ENCODE data around the gene LAMB1. TPM values are rescaled to one million over a fixed set of nuclear protein-coding genes. Genes with fewer than 3 reads are reported as not detected.

LAMB1 gene
- total and polyA plus RNA-seq, 2 of the 13 experiments (the other 11 are each of a cell fraction or from before 2014, with no cell fraction given) = 109 to 124 TPM

DNA sequence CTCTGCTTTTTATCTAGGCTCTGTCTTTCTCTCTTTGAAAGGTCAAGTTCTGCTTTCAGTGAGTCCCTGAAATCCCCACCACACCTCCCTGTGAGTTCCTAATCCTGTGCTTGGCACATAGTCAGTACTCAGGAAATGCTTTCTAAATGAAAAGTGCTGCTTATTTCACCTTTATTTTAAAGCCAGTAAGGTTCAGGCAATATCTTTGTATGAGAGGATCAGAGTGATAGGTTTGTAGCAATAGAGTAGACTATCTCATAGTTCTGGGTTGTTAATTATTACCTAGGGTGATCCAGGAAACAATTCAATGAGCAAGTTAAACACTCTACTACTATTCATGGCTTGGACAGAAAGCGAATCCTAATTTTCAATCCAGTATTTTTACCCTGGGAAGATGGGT, 7.4 kb upstream of the LAMB1 start (continued):
- TF ChIP-seq, protein P1, sequence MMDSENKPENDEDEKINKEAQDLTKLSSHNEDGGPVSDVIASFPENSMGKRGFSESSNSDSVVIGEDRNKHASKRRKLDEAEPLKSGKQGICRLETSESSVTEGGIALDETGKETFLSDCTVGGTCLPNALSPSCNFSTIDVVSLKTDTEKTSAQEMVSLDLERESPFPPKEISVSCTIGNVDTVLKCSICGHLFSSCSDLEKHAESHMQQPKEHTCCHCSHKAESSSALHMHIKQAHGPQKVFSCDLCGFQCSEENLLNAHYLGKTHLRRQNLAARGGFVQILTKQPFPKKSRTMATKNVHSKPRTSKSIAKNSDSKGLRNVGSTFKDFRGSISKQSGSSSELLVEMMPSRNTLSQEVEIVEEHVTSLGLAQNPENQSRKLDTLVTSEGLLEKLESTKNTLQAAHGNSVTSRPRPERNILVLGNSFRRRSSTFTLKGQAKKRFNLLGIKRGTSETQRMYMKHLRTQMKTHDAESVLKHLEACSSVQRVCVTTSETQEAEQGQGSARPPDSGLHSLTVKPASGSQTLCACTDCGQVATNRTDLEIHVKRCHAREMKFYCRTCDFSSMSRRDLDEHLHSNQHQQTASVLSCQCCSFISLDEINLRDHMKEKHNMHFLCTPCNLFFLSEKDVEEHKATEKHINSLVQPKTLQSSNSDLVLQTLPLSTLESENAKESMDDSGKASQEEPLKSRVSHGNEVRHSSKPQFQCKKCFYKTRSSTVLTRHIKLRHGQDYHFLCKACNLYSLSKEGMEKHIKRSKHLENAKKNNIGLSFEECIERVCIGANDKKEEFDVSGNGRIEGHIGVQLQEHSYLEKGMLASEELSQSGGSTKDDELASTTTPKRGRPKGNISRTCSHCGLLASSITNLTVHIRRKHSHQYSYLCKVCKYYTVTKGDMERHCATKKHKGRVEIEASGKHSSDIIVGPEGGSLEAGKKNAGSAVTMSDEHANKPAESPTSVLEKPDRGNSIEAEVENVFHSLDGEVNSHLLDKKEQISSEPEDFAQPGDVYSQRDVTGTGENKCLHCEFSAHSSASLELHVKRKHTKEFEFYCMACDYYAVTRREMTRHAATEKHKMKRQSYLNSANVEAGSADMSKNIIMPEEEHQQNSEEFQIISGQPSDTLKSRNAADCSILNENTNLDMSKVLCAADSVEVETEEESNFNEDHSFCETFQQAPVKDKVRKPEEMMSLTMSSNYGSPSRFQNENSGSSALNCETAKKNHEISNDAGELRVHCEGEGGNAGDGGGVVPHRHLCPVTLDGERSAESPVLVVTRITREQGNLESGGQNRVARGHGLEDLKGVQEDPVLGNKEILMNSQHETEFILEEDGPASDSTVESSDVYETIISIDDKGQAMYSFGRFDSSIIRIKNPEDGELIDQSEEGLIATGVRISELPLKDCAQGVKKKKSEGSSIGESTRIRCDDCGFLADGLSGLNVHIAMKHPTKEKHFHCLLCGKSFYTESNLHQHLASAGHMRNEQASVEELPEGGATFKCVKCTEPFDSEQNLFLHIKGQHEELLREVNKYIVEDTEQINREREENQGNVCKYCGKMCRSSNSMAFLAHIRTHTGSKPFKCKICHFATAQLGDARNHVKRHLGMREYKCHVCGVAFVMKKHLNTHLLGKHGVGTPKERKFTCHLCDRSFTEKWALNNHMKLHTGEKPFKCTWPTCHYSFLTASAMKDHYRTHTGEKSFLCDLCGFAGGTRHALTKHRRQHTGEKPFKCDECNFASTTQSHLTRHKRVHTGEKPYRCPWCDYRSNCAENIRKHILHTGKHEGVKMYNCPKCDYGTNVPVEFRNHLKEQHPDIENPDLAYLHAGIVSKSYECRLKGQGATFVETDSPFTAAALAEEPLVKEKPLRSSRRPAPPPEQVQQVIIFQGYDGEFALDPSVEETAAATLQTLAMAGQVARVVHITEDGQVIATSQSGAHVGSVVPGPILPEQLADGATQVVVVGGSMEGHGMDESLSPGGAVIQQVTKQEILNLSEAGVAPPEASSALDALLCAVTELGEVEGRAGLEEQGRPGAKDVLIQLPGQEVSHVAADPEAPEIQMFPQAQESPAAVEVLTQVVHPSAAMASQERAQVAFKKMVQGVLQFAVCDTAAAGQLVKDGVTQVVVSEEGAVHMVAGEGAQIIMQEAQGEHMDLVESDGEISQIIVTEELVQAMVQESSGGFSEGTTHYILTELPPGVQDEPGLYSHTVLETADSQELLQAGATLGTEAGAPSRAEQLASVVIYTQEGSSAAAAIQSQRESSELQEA (CRISPR knock-in tag; IDR thresholded peaks at IDR 0.05; ENCODE audit: not compliant biosample characterization) = no peak
- 0 out of 2 replicates have a peak, but pooled peaks have one; percentile 9 for TF ChIP-seq PPARG (CRISPR knock-in tag; conservative IDR thresholded peaks at IDR 0.05)
- TF ChIP-seq ZNF317 (CRISPR knock-in tag; IDR thresholded peaks at IDR 0.05) = no peak
- no peak for TF ChIP-seq ZNF251 (CRISPR knock-in tag; IDR thresholded peaks at IDR 0.05)
- TF ChIP-seq HNRNPUL1 (IDR thresholded peaks at IDR 0.05; ENCODE audit: low read depth, low read length) = peak; percentile 89
- TF ChIP-seq SALL2 (CRISPR knock-in tag; IDR thresholded peaks at IDR 0.05) = no peak
- TF ChIP-seq MYC (CRISPR knock-in tag; IDR thresholded peaks at IDR 0.05; ENCODE audit: borderline replicate concordance) = no peak
- no peak for TF ChIP-seq ZNF205 (CRISPR knock-in tag; IDR thresholded peaks at IDR 0.05)
- no peak for TF ChIP-seq CHD4 (IDR thresholded peaks at IDR 0.05; ENCODE audit: borderline replicate concordance, low read length)
- no peak for TF ChIP-seq HBP1 (CRISPR knock-in tag; IDR thresholded peaks at IDR 0.05; ENCODE audit: low read depth)
- no peak for TF ChIP-seq SIN3A (IDR thresholded peaks at IDR 0.05; ENCODE audit: borderline replicate concordance, low read depth, low read length)
- no peak for TF ChIP-seq TCF7 (IDR thresholded peaks at IDR 0.05; ENCODE audit: low read depth)
- no peak for TF ChIP-seq ZIK1 (CRISPR knock-in tag; IDR thresholded peaks at IDR 0.05; ENCODE audit: borderline replicate concordance, low read depth)
- no peak for TF ChIP-seq ZNF580 (CRISPR knock-in tag; IDR thresholded peaks at IDR 0.05; ENCODE audit: borderline replicate concordance, low read depth)
- TF ChIP-seq FOXK2 (IDR thresholded peaks at IDR 0.05) = no peak
- no peak for TF ChIP-seq ZNF451 (CRISPR knock-in tag; IDR thresholded peaks at IDR 0.05)
- TF ChIP-seq ZC3H4 (CRISPR knock-in tag; IDR thresholded peaks at IDR 0.05; ENCODE audit: borderline replicate concordance) = no peak
- peak; percentile 26; the same call in 1 of the 2 replicates for TF ChIP-seq DRAP1 (CRISPR knock-in tag; IDR thresholded peaks at IDR 0.05)
- no peak for TF ChIP-seq ZNF782 (CRISPR knock-in tag; IDR thresholded peaks at IDR 0.05; ENCODE audit: borderline replicate concordance)
- TF ChIP-seq EP300 (IDR thresholded peaks at IDR 0.05; ENCODE audit: low read depth in 2 of 2, low read length in 2 of 2) = no peak
- no peak for TF ChIP-seq EP300 (CRISPR knock-in tag; IDR thresholded peaks at IDR 0.05; ENCODE audit: borderline replicate concordance)

Measured in HepG2 (cell line).